EH (cell line): ENCODE data around the gene FGGY.
"Not testable (repeated sequence)": the region's sequence is repeated elsewhere in the genome, so short reads cannot be mapped to it uniquely, and the experiment has no call there.

Source experiments
- DNase-seq: peaks from one replicate; pipeline ENCODE4 v3.0.0-alpha.2; 2015; ENCODE audit warnings: low read depth

FGGY gene

DNA sequence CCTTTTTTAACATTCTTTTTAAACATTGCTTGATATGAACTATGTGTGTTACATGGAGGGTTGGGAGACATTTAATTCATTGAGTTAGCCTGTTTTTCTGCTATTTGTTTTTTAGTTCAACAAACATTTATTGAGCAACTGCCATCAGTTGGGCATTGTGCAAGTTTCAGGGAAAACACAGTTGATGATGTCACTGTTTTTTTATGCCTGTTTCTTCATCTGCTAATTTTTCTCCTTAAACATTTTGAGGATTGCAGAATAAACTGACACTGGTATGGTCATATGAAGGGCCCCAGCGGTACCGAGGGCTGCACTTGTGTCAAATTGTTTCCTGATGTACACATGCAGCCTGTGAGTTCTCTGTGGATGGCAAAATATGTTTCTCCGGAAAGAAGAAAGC is 253.0 kb downstream of the FGGY start:
- peak; percentile 52 for DNase-seq

- DNase-seq: no peak
Measured at GRCh38 chr1:59552007-59552406, 255.1 kb downstream of the FGGY start.

DNA sequence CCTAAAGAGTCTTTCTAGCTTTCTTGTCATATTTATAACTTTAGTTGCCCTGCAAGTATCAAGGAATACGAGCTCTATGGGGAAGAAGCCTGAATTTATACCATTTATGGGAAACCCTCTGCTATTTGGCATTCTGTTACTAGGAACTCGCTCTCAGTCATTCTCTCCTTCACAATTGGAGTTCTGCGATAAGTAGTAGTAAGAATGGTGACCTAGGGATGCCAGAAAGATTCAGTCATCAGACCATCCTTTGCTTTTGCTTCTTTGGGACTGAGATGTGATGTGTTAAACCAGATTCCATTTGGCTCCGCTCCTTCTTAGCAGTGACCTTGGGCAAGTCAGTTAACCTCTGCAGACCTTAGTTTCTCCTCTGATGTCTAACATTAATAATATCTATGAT is 256.5 kb downstream of the FGGY start:
- DNase-seq: peak; percentile 28

DNA sequence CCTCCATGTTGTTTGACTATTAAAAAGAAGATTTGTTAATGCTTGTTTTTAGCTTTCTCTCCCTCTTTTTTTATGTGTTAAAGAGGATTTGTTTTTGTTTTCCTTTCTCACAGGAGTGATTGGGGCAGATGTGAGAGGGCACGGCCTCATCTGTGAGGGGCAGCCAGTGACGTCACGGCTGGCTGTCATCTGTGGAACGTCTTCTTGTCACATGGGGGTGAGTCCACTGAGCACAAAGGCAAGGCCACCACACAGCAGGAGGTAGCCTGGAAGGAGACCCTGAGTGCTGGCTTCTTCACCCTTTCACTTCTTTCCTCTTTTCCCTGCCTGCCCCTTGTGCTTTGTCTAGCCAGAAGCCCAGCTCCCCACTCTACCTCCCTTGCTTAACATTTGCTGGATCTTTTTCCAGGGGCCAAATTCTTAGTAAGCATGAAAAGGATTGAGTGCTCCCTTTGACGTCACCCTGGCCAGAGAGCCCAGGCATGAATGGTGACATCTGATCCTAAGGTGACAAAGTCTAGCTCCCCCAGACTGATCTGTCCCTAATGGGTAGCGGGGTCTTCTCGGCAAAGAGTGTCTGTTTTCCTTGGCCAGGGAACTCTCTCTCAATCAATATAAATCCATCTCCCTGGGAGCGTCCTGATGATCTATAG is 257.2 kb downstream of the FGGY start:
- no peak for DNase-seq

DNA sequence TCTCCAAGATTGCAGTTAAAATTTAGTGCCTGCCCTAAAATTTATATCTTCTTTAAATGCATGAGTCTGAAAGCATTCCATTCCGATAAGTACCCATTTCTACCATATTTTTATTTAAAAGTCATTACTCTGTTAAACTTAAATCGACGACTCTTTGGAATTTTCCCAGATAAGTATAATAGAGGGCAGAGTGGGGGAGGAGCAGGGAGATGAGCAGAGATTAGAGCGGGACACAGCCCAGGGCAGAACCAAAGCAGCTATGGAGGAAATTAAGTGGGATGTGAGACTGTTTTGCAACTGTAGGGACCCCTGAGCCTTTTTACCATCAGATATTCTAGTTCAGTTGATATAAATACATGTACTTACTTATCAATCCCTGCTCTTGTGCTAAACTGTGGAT is 257.9 kb downstream of the FGGY start:
- no peak for DNase-seq

DNA sequence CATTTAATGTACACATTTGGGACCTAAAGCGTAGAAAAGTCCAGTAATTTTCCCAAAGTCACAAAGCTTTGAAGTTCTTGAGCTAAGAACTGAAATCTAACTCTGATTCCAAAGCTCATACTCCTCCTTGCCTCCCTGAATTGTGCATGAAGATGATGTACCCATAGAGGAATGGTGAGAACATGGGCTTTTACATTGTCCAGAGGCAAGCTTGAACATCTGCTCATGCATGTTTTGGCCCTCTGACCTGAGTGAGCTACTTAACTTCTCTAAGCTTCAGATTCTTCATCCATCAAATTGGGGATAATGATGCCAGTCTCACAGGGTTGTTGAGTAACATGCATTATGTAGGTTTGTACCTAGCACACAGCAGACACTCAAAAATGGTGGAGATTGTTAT is 259.5 kb downstream of the FGGY start:
- no peak for DNase-seq

DNA sequence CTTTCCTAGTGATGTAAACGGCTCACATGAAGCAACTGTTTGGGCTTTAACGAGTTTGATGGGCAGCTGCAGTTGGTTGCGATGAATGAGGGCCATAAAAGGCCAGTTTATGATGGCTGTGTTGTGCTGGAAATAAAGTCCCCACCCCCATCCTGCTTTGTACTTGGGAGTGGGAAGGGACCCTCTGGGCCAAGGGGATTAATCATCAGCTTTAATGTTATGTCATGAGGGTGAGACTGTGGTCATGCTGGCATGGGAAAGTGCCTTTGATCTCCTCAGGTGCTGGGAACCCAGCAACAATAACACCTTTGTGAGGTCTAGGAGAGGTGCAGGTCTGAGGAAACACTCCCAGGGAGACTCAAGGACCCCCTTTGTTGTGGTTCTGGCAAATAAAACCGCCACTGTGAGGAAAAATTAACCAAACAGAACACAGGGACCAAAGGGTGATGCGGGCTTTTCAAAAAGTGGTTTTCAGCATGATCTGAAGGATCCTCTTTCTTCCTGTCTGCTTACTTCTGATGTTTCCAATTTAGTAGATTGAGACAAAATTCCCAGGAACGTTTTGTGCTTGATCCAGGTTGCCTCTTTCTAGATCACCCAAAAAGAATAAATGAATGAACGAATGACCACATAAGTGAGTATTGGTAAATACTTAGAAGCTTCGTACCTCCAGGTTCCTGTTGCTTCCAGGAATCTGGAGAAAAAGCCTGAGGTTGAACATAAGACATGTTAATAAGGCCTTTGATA is 260.1 kb downstream of the FGGY start:
- no peak for DNase-seq

DNA sequence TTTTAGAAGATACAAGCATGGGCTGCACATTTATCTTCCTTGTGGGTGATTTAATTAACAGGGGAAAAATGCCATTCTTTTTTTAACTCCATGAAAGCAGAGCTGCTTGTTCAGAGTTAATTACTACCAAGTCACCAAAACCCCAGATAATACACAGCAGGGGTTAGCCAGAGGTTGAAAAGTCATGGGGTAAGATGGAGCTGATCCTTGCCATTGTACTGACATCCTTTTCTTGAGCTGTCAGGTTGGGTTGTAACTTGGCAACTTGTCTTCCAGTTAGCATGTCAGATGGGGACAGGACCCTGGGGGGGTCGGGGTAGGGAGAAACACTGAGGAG is 260.6 kb downstream of the FGGY start:
- DNase-seq: no peak

DNA sequence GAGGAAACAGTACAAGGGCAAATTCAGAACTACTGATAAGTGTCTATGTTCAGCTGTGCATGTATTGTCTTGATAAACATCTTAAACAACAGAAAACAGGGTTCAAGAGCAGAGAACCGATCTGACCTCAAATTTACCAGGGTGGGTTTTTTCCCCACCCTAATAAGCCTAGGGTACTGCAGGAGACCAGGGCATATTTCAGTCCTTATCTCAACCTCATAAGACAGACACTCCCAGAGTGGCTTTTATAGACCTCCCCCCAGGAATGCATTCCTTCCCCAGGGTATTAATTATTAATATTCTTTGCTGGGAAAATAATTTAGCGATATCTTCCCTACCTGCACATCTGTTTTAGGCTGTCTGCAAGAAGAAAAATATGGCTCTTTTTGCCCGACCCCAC is 261.7 kb downstream of the FGGY start:
- DNase-seq: not testable (repeated sequence)

- peak; percentile 26 for DNase-seq
Measured at GRCh38 chr1:59560807-59561450, 264.0 kb downstream of the FGGY start.

- DNase-seq: no peak
Measured at GRCh38 chr1:59561796-59562195, 264.9 kb downstream of the FGGY start.

GRCh38 chr1:59564192-59564891 is 267.4 kb downstream of the FGGY start:
- DNase-seq: peak; percentile 74

DNA sequence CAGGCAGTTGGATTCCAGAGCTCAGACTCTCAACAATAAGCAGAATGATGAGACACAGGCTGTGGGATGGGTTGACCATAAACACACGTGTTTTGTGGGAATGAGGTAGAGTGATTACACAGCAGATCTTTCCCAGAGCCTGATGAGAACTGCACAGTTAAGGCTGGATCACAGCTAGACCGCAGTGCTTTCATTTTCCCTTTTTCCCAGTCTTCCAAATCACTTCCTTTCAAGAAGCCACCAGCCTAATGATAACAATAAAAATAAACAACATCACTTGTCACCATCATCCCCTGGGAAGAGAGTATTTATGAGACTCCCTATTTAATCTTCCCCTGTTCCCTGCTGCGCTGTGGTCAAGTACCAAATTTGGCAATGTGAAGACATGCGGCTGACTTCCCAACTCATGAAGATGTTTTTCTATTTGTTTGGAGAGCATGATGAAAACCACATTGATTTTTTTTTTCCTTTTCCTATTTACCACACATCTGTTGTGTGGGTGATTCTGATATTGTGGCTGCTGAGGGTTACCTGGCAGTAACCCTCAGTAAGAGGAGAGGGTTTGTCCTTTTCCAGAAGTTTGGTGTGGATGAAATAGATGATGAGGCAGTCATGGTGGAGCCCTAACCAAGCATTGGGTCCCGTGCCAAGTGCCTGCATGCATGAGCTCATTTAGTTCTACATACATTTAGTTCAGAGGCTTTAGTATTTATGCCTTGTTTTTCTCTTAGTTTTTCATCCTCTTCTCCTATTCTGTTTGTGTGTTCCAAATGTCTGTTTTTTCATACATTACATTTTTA is 268.9 kb downstream of the FGGY start:
- DNase-seq: peak; percentile 97

GRCh38 chr1:59568158-59568935 is 271.5 kb downstream of the FGGY start:
- peak; percentile 52 for DNase-seq

DNA sequence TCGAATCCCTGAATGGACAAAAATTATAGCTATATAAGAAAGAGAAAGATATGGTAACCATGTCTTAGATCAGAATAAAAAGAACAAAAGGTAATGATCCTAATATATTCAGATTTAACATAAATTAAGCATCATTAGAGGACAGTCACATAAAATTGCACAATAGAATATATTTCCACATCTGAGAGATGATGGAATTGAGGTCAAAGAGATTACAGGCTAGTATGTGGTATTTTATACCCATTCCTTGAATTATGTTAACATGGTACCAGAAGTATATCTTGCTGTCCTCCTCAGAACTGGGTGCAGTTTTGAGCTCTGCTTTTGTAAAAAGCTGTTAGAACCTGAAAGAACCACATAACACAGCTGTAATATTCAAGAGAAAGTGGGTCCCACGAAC is 272.3 kb downstream of the FGGY start:
- DNase-seq: peak; percentile 7

DNA sequence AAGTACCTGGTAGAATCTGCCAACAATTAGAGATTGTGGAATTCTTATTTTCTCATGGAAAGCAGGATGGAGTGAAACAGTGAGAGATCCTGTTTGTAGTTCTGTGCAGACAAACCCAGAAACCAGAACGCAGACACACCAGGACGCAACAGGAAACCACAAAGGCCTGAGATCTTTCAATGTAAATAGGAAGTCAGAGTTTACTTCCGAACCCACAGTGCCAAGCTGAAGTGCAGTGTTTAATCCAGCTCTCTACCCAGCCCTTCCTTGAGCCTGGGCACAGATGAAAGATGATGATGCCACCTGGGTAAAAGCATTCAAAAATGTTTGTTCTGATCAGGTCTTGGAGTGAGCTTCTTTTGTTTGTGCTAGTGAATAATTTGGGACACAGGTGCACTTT is 273.6 kb downstream of the FGGY start:
- DNase-seq: no peak

DNA sequence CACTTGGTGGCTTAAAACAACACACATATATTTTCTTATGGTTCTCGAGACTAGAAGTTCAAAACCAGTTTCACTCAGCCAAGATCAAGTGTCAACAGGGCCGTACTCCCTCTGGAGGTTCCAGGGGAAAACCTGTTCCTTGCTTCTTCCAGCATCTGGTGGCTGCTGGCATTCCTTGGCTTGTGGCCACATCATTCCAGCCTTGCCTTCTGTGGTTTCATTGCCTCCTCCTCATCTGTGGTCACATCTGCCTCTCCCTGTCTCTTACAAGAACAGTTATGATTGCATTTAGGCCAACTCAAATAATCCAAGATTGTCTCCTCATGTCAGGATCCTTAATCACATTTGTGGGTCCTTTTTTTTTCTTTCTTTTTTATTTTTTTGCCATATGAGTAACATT is 277.2 kb downstream of the FGGY start:
- DNase-seq: peak; percentile 85

DNA sequence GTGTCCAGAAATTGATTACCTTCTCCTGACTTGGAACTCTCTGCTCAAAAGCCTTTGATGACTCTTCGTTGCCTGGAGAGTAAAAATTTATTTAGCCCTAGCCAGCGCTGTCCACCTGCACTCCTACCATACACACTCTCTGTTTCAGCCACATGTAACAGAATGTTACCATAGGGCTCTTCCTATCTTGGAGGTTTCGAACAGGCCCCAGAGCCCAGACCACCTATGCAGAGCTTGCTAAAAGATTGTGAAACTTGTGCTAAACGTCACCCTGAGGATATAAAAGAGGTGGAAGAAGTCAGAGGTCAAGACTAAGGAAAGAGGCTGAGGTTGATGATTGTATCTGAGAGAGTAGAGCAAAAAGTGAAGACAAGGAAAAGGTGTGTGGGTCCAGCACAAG is 280.9 kb downstream of the FGGY start:
- no peak for DNase-seq

DNA sequence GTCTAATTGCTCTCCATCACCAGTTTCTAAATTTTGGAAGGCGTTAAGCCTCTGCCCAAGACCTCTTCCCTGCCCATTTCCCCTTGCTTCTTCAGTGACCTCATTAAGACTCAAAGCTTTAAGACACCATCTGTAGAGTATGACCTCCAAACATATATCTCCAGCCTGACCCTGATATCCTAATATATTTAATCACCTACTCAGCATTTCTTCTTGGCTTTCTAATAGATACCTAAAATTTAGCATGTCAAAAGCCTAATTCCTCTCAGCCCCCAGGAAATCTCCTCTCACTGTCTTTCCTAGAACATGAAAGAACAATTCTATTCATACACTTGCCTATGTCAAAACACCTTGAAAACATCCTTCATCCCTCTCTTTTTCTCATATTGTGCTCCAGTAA is 282.3 kb downstream of the FGGY start:
- no peak for DNase-seq

DNA sequence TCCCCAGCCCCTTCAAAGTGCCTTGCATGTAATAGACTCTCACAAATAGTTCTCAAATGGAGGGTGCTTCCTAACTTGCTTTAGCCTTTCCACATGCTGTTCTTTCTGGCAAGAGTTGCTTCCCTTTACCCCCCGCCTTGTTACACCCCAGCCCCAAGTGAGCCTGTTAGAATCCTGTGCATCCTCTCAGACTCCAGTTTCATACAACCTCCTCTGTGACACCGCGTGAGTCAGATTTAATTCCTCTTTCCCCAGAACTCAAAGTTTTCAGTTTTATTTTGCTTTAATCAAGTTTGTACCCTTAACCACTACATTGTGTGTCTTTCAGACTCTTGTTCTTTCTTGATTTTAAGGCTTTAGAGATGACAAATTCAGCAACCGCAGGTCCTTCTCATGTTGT is 283.4 kb downstream of the FGGY start:
- no peak for DNase-seq

GRCh38 chr1:59592410-59592809 is 295.5 kb downstream of the FGGY start:
- DNase-seq: not testable (repeated sequence)
